K562 (cell line): ENCODE data around the gene WIPF2.

Experiments
- STAT5A ChIP-seq: IDR thresholded peaks from 2 replicates; pipeline ENCODE4 v1.6.1; 2012; ENCODE audit warnings: low read length, inconsistent platforms, borderline replicate concordance
- TF ChIP-seq, protein P1 (sequence below): sonication (generic); formaldehyde crosslinking; IDR thresholded peaks from 2 replicates; pipeline ENCODE4 v1.9.0; 2022; ENCODE audit warnings: mild to moderate bottlenecking, missing genetic modification reagents

DNA sequence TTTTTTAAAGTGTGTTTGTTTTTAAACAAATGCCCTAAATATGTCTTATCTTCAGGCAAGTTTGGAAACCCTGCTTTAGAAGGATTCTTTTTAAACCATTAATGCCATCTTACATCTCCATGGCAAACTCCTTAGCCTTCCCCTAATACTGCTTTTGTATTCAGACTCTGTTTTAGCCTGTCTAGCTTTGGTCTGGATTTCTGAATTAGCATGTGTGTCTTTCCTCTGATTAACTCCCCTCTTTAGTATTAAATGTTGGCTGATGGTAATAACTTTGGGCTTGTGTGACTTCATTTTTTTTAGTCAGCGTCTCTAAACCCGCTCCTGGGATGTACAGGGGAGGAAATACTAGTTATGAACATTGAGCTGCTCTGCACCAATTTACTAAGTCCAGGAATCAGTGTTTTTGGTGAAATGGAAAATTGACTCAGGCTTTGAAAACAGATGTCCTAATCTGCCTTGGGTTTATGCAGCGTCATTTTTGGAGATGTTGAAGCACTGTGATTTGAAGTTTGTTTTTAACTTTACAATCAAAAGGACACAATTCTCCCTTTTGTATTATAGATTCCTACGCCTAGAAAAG is 22.2 kb downstream of the WIPF2 start:
- TF ChIP-seq, protein P1, sequence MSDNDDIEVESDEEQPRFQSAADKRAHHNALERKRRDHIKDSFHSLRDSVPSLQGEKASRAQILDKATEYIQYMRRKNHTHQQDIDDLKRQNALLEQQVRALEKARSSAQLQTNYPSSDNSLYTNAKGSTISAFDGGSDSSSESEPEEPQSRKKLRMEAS (CRISPR knock-in tag): no peak
- no peak for TF ChIP-seq STAT5A
